WTC11 (cell line): ENCODE measurements around the gene ARMC2. TPM values are rescaled to one million over a fixed set of nuclear protein-coding genes. Genes with fewer than 3 reads are reported as not detected.

Source experiments
- ATAC-seq: fragments of 200-7000 bp; cut with Tn5 transposase; 2 replicates; pipeline ENCODE4 v1.10.0; 2021; ENCODE audit warnings: mild to moderate bottlenecking, moderate library complexity
- CTCF ChIA-PET: fragments of 300-600 bp; sonication (Branson Sonifier 250); formaldehyde crosslinking; loops from one replicate; lab custom pipeline; 2021; ENCODE audit warnings: antibody characterized with exemption; lab: Charles Lee
- POLR2A ChIA-PET: fragments of 350-600 bp; sonication (Branson Sonifier 250); formaldehyde crosslinking; loops from one replicate; lab custom pipeline; 2021; ENCODE audit warnings: antibody characterized with exemption; lab: Charles Lee
- DNase-seq: peaks from one replicate; pipeline ENCODE4 v3.0.0; 2021; ENCODE audit warnings: low spot score
- H3K27ac Mint-ChIP-seq: 2 replicates; pipeline ENCODE4 v1.8.0; 2021; ENCODE audit warnings: mixed read lengths
- H3K27me3 Mint-ChIP-seq: 2 replicates; pipeline ENCODE4 v1.8.0; 2021; ENCODE audit warnings: low read depth, mild to moderate bottlenecking, moderate library complexity, mixed read lengths
- H3K36me3 Mint-ChIP-seq: 2 replicates; pipeline ENCODE4 v1.8.0; 2021; ENCODE audit warnings: mixed read lengths
- H3K4me1 Mint-ChIP-seq: 2 replicates; pipeline ENCODE4 v1.8.0; 2022; ENCODE audit warnings: mixed read lengths
- H3K4me3 Mint-ChIP-seq: 2 replicates; pipeline ENCODE4 v1.8.0; 2021; ENCODE audit warnings: mild to moderate bottlenecking, moderate library complexity, mixed read lengths
- H3K9me3 Mint-ChIP-seq: 2 replicates; pipeline ENCODE4 v1.8.0; 2021; ENCODE audit warnings: mixed read lengths
- AFF4 ChIP-seq: sonication (generic); formaldehyde crosslinking; IDR thresholded peaks from 2 replicates; pipeline ENCODE4 v1.8.1; 2023; ENCODE audit warnings: mild to moderate bottlenecking, missing genetic modification reagents, borderline replicate concordance
- AR ChIP-seq: fragments of 250-450 bp; sonication (Bioruptor Pico); IDR thresholded peaks from 2 replicates; pipeline ENCODE4 v1.9.0; 2021; ENCODE audit warnings: mild to moderate bottlenecking
- ATF3 ChIP-seq: sonication (generic); formaldehyde crosslinking; conservative IDR thresholded peaks from 2 replicates; pipeline ENCODE4 v1.8.1; 2022; ENCODE audit warnings: mild to moderate bottlenecking, missing genetic modification reagents
- FOXK1 ChIP-seq: sonication (generic); formaldehyde crosslinking; IDR thresholded peaks from 2 replicates; pipeline ENCODE4 v1.8.0; 2022; ENCODE audit warnings: mild to moderate bottlenecking, moderate library complexity, missing genetic modification reagents
- GRHL2 ChIP-seq: fragments of 250-450 bp; sonication (Bioruptor Pico); IDR thresholded peaks from 2 replicates; pipeline ENCODE4 v1.8.0; 2022; ENCODE audit warnings: mild to moderate bottlenecking, moderate library complexity; ENCODE audit not compliant: insufficient replicate concordance, severe bottlenecking
- NFE2L1 ChIP-seq: sonication (generic); formaldehyde crosslinking; IDR thresholded peaks from 2 replicates; pipeline ENCODE4 v1.8.1; 2023; ENCODE audit warnings: missing genetic modification reagents
- PRDM15 ChIP-seq: sonication (generic); formaldehyde crosslinking; IDR thresholded peaks from 2 replicates; pipeline ENCODE4 v1.8.0; 2022; ENCODE audit warnings: missing genetic modification reagents
- SMAD4 ChIP-seq: sonication (generic); formaldehyde crosslinking; IDR thresholded peaks from 2 replicates; pipeline ENCODE4 v1.8.0; 2022; ENCODE audit warnings: mild to moderate bottlenecking, missing genetic modification reagents
- ZNF416 ChIP-seq: fragments of 250-450 bp; sonication (Bioruptor Pico); IDR thresholded peaks from 2 replicates; pipeline ENCODE4 v1.9.0; 2021; ENCODE audit warnings: mild to moderate bottlenecking, inconsistent platforms
- ZNF512 ChIP-seq: sonication (generic); formaldehyde crosslinking; IDR thresholded peaks from 2 replicates; pipeline ENCODE4 v1.8.1; 2022; ENCODE audit warnings: missing genetic modification reagents, borderline replicate concordance
- ZNF532 ChIP-seq: fragments of 250-450 bp; sonication (Bioruptor Pico); IDR thresholded peaks from 2 replicates; pipeline ENCODE4 v1.9.0; 2021; ENCODE audit warnings: mild to moderate bottlenecking, borderline replicate concordance
- total RNA-seq: library from RNA; stranded (reverse); gene quantifications from 3 replicates; pipeline ENCODE4 v1.2.3, GENCODE V29; 2021

ARMC2 gene
- total RNA-seq, 1 experiment from 2014 or later, result 5.2 TPM

GRCh38 chr6:108836061-108836460 lies 12.2 kb upstream of the ARMC2 start:
- Mint-ChIP-seq H3K9me3 (no peaks in the 10 kb centered on the region), H3K4me1 (peaks cover 26% of the 10 kb centered on the region), H3K27me3 (0 out of 2 replicates have a peak, but pooled peaks cover 5% of the 10 kb centered on the region), H3K36me3 (no peaks in the 10 kb centered on the region), H3K4me3 (no peak overlapping the region), H3K27ac (no peak overlapping the region)
- CTCF ChIA-PET, result interaction anchor here (1.1 to 1.5 kb wide), 3 partner anchors 57 to 294 kb away, joined by 4 to 13 read pairs (median 5); no protein-coding TSS in a partner anchor
- ATAC-seq (no peak), DNase-seq (no peak)
- TF ChIP-seq AR (no peak), GRHL2 (CRISPR knock-in tag) (no peak), AFF4 (CRISPR knock-in tag) (no peak), FOXK1 (CRISPR knock-in tag) (no peak), ZNF532 (CRISPR knock-in tag) (no peak), PRDM15 (no peak), SMAD4 (CRISPR knock-in tag) (no peak), ZNF416 (no peak), ZNF512 (no peak), ATF3 (CRISPR knock-in tag) (no peak), NFE2L1 (CRISPR knock-in tag) (no peak)
- POLR2A ChIA-PET, result no interaction called here
